C1 segment of cervical spinal cord (tissue), 14 donors: ENCODE data around the gene CFAP157.

Experiments
- DNase-seq, 14 donors: peaks; one replicate each; lab custom pipeline; 2025; lab: John Stamatoyannopoulos, UW

CFAP157 gene

GRCh38 chr9:127706836-127707241 is at the start of gene CFAP157:
Gene CFAP157 (plus strand): TSS chr9:127706988. CDS start chr9:127707032, 44 bp downstream.
- DNase-seq, result no peak

- no peak for DNase-seq
Measured at GRCh38 chr9:127658428-127658827, 48.4 kb upstream of the CFAP157 start.

- DNase-seq, result peak in 2 of 14 donors; percentile 42 to 96
Measured at GRCh38 chr9:127660886-127661741, 45.7 kb upstream of the CFAP157 start.

GRCh38 chr9:127662617-127663016 is 44.2 kb upstream of the CFAP157 start:
- DNase-seq, result peak in 1 of 14 donors; percentile 54

GRCh38 chr9:127664324-127664677 is 42.5 kb upstream of the CFAP157 start:
- peak in 1 of 14 donors; percentile 61 for DNase-seq

- DNase-seq, result peak in 5 of 14 donors; percentile 3 to 61 (median 16)
Measured at GRCh38 chr9:127664678-127665507, 41.9 kb upstream of the CFAP157 start.

GRCh38 chr9:127667127-127667844 is 39.5 kb upstream of the CFAP157 start:
- no peak for DNase-seq

- no peak for DNase-seq
Measured at GRCh38 chr9:127667906-127668305, 38.9 kb upstream of the CFAP157 start.

- DNase-seq, result no peak
Measured at GRCh38 chr9:127673234-127673633, 33.6 kb upstream of the CFAP157 start.

- DNase-seq, result no peak
Measured at GRCh38 chr9:127676638-127677037, 30.1 kb upstream of the CFAP157 start.

GRCh38 chr9:127679506-127679905 is 27.3 kb upstream of the CFAP157 start:
- DNase-seq, result no peak

GRCh38 chr9:127680226-127680625 is 26.6 kb upstream of the CFAP157 start:
- no peak for DNase-seq

GRCh38 chr9:127680846-127681245 is 25.9 kb upstream of the CFAP157 start:
- no peak for DNase-seq

GRCh38 chr9:127682351-127683136 is 24.2 kb upstream of the CFAP157 start:
- no peak for DNase-seq

- no peak for DNase-seq
Measured at GRCh38 chr9:127683723-127684122, 23.1 kb upstream of the CFAP157 start.

GRCh38 chr9:127684576-127684975 is 22.2 kb upstream of the CFAP157 start:
- DNase-seq, result no peak

GRCh38 chr9:127686461-127687393 is 20.1 kb upstream of the CFAP157 start:
- no peak for DNase-seq

- DNase-seq, result no peak
Measured at GRCh38 chr9:127689329-127690000, 17.3 kb upstream of the CFAP157 start.

- DNase-seq, result no peak
Measured at GRCh38 chr9:127690735-127691134, 16.1 kb upstream of the CFAP157 start.
